AG09309 (cell line): ENCODE results near the gene SND1.

ENCODE experiments used
- DNase-seq: peaks from one replicate; pipeline ENCODE4 v3.0.0-alpha.2; 2010; ENCODE audit warnings: low read depth
- H3K4me3 ChIP-seq: 2 replicates; pipeline ENCODE4 v1.5.1; 2011; ENCODE audit warnings: mild to moderate bottlenecking, low read depth, low read length, moderate library complexity; ENCODE audit not compliant: control insufficient read depth
- CTCF ChIP-seq: IDR thresholded peaks from 2 replicates; pipeline ENCODE4 v1.5.1; 2011; ENCODE audit warnings: mild to moderate bottlenecking, low read depth, low read length, inconsistent platforms; ENCODE audit not compliant: insufficient read depth, control insufficient read depth; ENCODE audit errors: missing control alignments

Gene SND1

DNA sequence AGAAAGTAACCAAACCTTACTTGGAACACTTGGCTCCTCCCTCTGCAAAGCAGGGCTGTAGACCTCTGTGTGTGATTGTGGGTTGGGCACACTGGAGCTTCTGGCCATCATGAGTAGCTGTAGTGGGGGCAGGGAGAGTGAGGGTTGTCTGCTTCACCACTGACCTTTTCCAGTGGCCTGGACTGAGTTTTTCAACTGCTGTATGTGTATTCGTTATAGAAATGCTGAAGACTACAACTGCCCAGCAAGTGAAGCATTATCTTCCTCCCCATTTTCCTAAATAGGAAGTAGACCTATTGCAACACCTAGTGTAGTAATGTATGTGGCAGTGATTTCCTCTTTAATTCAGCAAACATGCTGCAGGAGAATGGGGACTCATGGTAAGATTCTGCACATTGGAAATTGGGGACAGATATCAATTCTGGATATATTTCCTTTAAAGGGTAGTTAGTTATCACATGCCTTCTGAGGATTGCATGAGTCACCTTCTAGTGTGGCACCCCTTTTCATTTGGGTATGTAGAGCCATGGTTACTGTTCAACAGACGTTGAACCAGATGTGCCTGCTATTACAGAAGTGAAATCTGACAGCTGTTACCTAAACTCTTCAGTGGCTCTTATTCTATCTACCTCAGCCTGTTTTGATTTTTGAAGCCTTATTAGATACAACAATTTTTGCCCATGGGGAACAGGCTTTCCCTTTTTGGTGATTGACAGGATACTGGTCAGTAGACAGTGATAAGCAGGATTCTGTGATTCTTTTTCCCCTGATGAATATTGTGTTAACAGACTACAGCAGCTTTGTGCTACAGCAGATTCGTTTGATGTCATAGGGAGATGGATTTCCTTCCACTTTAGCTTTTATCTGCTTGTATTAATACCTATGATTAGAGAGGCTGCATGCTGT is 130.9 kb downstream of the SND1 start:
- DNase-seq: no peak
- no peak for TF ChIP-seq CTCF

GRCh38 chr7:127786184-127786583 is 134.2 kb downstream of the SND1 start:
- no peak for TF ChIP-seq CTCF
- no peak for DNase-seq
- H3K4me3 ChIP-seq: no peak overlapping the region

More for the DNA sequence above, 130.9 kb downstream of the SND1 start:
- no peak overlapping the region for H3K4me3 ChIP-seq

DNA sequence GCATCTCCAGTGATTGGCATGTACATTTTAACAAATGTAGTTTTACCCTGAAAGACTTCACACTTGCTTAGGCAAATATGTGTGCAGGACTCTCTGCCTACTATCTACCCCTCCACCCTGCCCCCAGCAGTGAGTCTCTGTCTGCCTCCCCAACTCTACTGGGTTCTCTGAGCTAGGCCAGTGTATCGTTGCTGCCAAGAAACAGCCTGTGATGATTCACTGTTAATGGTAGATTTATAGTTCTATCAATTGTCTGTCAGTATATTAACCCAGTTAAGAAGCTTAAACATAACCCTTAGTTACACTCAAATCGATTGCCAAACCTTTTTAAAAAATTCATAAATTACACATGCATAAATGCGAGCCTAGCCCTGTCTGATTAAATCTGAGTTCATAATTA is 137.0 kb downstream of the SND1 start:
- DNase-seq: no peak
- no peak for TF ChIP-seq CTCF
- H3K4me3 ChIP-seq: no peak overlapping the region

GRCh38 chr7:127791446-127792189 is 139.6 kb downstream of the SND1 start:
- TF ChIP-seq CTCF: no peak
- DNase-seq: peak; percentile 42
- no peak overlapping the region for H3K4me3 ChIP-seq

- DNase-seq: no peak
- peak; percentile 51 for TF ChIP-seq CTCF
- no peak overlapping the region for H3K4me3 ChIP-seq
Measured at GRCh38 chr7:127792528-127793342, 140.7 kb downstream of the SND1 start.

DNA sequence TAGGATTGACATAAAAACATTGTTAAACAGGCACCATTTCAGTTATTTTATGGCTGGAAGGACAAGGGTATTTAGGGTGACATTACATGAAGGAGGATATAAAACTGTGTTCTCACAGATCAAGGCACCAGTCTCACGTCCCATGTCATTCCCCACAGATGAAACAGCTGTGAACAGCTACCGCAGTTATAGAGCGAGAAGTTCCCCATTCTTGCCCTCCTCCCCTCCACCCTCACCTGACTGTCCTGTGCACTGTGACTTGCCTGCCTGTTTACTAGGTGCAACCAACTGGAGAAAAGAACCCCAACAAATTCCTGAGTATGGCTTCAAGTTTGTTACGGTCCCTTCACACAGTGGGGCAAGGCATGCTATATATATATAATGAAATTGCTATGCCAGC is 141.6 kb downstream of the SND1 start:
- DNase-seq: no peak
- H3K4me3 ChIP-seq: no peak overlapping the region
- no peak for TF ChIP-seq CTCF
